ENCODE results near the gene OR52E5.

GRCh38 chr11:5931061-5931460 lies 38.1 kb downstream of the OR52E5 start:
- TF ChIP-seq, protein P1, sequence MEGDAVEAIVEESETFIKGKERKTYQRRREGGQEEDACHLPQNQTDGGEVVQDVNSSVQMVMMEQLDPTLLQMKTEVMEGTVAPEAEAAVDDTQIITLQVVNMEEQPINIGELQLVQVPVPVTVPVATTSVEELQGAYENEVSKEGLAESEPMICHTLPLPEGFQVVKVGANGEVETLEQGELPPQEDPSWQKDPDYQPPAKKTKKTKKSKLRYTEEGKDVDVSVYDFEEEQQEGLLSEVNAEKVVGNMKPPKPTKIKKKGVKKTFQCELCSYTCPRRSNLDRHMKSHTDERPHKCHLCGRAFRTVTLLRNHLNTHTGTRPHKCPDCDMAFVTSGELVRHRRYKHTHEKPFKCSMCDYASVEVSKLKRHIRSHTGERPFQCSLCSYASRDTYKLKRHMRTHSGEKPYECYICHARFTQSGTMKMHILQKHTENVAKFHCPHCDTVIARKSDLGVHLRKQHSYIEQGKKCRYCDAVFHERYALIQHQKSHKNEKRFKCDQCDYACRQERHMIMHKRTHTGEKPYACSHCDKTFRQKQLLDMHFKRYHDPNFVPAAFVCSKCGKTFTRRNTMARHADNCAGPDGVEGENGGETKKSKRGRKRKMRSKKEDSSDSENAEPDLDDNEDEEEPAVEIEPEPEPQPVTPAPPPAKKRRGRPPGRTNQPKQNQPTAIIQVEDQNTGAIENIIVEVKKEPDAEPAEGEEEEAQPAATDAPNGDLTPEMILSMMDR (IDR thresholded peaks at IDR 0.05; ENCODE audit: low read depth, low read length) = no peak
- TF ChIP-seq MAX (IDR thresholded peaks at IDR 0.05; ENCODE audit: low read depth, low read length) (no peak), POLR2A (IDR thresholded peaks at IDR 0.05; ENCODE audit: extremely low read depth, insufficient read length) (no peak)

Measured in NB4 (cell line).